ENCODE measurements around the gene KIAA0513.

KIAA0513 gene

DNA sequence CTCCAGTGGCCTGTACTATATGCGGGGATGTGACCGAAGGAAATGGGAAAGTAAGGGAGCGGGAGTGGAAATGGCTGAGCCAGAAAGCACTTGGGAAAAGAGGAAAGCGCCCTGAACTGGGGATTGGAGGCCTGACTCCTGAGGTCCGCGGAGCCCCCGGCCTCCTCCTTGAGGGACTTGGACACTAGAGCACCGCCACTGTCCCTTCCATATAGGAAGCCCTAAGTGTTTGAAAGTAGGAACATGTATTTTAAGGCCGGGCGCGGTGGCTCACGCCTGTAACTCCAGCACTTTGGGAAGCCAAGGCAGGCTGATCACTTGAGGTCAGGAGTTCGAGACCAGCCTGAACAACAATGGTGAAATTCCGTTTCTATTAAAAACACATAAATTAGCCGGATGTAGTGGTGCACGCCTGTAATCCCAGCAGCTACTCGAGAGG is 15.7 kb upstream of the KIAA0513 start:
- H3K4me3 Mint-ChIP-seq: peak overlapping the region; percentile 98
- peaks cover 54% of the 10 kb centered on the region for H3K4me1 Mint-ChIP-seq (ENCODE audit: low read depth)
- no peaks in the 10 kb centered on the region for H3K27me3 Mint-ChIP-seq
- no peaks in the 10 kb centered on the region for H3K9me3 Mint-ChIP-seq
- H3K36me3 Mint-ChIP-seq (ENCODE audit: low read depth): peaks cover 3% of the 10 kb centered on the region
- H3K27ac Mint-ChIP-seq: peak overlapping the region; percentile 98

DNA sequence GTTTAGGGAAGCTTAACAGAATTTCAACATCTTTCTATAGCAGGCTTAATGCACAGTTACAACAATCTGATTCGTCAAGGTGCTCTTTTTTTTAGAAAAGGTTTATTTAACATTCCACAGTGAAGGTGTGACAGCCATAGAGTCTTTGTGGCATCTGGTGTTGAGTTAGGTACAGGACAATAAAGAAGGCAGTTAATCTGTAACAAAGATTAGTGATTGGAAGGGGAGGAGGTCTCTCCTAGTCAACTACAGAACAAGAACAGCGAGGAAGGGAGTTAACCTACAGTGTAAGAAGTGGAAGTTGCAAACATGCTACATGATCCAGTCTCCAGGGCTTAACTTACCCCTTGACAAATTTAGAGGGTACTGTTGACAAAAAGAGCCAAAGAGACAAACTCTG is 13.3 kb upstream of the KIAA0513 start:
- Mint-ChIP-seq H3K27ac (no peak overlapping the region), H3K36me3 (ENCODE audit: low read depth) (peaks cover 3% of the 10 kb centered on the region), H3K4me1 (ENCODE audit: low read depth) (peaks cover 50% of the 10 kb centered on the region), H3K27me3 (no peaks in the 10 kb centered on the region), H3K4me3 (no peak overlapping the region), H3K9me3 (no peaks in the 10 kb centered on the region)

DNA sequence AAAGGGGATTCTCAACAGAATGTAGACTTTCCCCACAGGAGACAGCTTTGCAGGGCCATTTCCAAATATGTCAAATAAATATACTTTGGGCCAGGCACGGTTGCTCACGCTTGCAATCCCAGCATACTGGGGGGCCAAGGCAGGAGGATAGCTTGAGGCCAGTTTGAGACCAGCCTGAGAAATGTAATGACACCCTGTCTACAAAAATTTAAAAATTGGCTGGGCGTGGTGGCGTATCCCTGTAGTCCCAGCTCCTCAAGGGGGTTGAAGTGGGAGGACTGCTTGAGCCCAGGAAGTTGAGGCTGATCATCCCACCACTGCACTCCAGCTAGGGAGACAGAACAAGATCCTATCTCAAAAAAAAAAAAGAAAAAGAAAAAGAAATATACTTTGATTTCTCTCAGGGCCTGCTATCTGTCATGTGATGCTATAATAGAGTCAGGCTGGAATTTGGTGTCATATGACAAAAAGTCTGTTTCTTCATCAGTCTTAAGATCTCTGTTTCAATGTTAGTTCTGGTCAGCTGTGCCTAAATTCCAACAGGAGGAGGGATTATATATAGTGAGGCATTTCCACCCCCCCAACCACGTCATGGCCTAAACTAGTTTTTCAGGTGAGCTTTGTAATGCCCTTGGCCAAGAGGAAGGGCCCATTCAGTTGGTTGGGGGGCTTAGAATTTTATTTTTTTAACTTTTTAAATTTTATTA is 12.0 kb upstream of the KIAA0513 start:
- Mint-ChIP-seq H3K27me3 (no peaks in the 10 kb centered on the region), H3K9me3 (no peaks in the 10 kb centered on the region), H3K4me1 (ENCODE audit: low read depth) (peaks cover 39% of the 10 kb centered on the region), H3K4me3 (no peak overlapping the region), H3K27ac (no peak overlapping the region), H3K36me3 (ENCODE audit: low read depth) (peaks cover 3% of the 10 kb centered on the region)

DNA sequence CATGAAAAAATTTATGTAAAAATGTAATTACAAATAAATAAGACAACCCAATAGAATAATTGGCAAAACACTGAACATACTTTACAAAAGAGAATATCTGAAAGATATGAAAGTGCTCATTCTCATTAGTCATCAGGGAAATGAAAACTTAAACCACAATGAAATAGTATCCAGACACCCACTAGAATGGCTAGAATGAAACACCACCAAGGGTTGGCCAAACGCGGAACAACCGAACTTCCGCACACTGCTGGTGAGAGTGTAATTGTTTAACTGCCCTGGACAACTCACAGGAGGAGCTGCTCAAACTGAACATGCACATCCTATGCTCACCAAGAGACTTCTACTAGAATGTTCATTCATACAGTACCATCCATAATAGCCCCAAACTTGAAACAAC is 10.4 kb upstream of the KIAA0513 start:
- no peaks in the 10 kb centered on the region for H3K27me3 Mint-ChIP-seq
- H3K4me3 Mint-ChIP-seq: no peak overlapping the region
- no peaks in the 10 kb centered on the region for H3K36me3 Mint-ChIP-seq (ENCODE audit: low read depth)
- H3K27ac Mint-ChIP-seq: peak overlapping the region; percentile 5
- H3K9me3 Mint-ChIP-seq: no peaks in the 10 kb centered on the region
- H3K4me1 Mint-ChIP-seq (ENCODE audit: low read depth): peaks cover 28% of the 10 kb centered on the region

DNA sequence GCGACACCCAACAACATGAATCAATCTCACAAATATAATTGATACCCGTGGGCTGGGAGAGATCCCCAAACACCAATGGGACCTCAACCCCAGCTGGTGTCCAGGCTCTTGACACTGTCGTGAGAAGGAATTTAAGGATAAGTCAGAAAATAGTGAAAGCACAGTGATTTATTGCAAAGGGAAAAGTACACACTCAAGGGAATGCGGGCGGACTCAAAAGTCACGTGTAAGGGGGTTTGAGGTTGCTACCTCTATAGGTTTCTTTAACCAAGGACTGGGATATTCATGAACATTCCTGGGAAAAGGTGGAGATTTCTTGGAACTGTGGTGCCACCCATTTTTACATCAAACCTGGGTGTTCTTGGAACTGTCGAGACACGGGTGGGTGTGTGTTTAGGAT is 10.0 kb upstream of the KIAA0513 start:
- Mint-ChIP-seq H3K4me1 (ENCODE audit: low read depth) (peaks cover 25% of the 10 kb centered on the region), H3K27me3 (no peaks in the 10 kb centered on the region), H3K36me3 (ENCODE audit: low read depth) (no peaks in the 10 kb centered on the region), H3K4me3 (no peak overlapping the region), H3K9me3 (no peaks in the 10 kb centered on the region), H3K27ac (no peak overlapping the region)

DNA sequence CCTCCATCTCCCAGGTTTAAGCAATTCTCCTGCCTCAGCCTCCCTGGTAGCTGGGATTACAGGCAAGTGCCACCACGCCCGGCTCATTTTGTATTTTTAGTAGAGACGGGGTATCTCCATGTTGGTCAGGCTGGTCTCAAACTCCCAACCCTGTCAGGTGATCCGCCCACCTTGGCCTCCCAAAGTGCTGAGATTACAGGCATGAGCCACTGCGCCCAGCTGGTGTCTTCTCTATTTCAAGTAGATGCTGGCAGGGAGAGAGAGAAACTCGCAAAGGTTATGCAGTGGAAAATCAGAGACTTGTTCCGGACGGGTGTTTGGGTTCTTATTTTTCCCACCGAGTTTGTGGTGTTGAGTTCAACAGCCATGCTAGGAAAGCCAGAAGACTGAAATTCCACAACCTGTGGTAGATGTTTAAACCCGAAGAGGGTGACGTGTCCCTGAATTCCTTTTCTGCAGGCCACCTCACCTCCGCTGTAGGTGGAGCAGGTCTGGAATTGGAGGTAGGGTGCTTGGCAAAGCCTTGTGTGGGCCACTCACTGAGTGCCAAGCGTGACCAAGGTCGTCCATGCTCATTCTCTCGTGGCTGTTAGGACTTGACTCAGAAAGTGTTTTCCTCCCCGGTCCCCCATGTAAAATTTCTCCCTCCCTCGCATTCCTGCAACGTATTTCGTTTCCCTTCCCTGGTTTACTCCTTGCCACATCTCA is 8.9 kb upstream of the KIAA0513 start:
- Mint-ChIP-seq H3K4me1 (ENCODE audit: low read depth) (peaks cover 25% of the 10 kb centered on the region), H3K4me3 (no peak overlapping the region), H3K9me3 (no peaks in the 10 kb centered on the region), H3K27me3 (no peaks in the 10 kb centered on the region), H3K27ac (no peak overlapping the region), H3K36me3 (ENCODE audit: low read depth) (no peaks in the 10 kb centered on the region)

DNA sequence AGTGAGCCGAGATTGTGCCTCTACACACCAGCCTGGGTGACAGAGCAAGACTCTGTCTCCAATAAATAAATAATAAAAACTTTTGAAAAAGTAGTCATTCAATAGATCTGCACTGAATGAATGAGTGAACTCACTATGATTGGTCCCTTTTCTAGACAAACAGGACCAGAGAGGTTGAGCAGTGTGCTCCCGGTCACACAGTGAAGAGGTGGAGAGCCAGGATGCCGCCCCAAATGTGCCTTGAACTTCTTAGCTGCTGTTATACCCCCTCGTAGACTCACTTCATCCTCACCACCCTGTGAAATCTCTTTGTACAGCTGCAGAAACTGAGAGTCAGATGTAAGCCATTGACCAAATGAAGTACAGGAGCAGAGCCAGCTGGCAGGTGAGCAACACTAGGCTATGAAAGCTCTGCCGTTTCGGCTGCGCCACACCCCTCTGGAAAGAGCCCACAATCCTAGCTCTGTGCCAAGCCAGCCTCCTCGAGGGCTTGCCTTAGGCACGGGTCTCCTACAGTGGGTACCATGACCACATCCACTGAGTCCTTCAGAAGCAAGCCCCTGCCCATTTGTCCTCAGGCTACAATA is 7.8 kb upstream of the KIAA0513 start:
- Mint-ChIP-seq H3K27me3 (no peaks in the 10 kb centered on the region), H3K4me1 (ENCODE audit: low read depth) (peaks cover 25% of the 10 kb centered on the region), H3K27ac (no peak overlapping the region), H3K36me3 (ENCODE audit: low read depth) (no peaks in the 10 kb centered on the region), H3K9me3 (no peaks in the 10 kb centered on the region), H3K4me3 (no peak overlapping the region)

DNA sequence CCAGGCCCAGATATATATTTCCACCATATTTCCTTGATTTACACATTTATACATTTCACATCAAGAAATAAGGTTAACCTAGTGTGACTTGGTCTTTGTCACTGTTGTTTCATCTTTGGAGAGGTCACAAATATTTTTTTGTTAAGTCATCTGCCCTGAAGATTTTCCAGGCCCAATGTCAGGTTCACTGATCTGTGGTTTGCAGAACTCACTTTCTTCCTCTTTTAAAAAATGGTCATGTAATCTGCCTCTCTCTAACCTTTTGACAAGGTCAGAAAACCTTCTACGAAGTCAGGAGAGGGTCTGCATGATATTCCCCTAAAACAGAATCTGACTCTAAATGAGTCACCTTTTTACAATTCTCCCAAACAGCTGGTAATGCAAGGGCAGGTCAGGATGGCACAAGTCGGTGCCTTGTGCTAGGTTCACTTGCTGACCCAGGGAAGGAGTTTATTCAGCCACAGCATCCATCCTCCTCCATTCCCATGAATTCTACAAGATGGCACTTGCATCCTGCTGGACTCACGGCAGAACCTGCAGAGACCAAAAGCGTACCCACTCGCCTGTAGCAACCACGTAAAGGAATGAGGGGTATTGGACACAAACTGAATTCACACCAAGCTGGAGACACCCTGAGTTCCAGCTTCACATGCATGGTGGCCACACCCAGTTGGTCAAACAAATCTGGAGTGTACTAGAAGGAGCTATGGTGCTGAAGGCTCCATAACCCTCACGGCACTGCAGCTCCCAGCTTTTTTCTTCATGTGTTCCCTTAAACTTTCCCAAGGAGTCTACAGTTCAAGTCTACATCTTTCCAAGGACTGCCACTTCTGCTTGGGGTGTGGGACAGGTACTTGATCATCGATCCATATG is 1.6 kb upstream of the KIAA0513 start:
- Mint-ChIP-seq H3K4me1 (ENCODE audit: low read depth) (peaks cover 43% of the 10 kb centered on the region), H3K27me3 (no peaks in the 10 kb centered on the region), H3K27ac (no peak overlapping the region), H3K4me3 (peak overlapping the region; percentile 88), H3K9me3 (no peaks in the 10 kb centered on the region), H3K36me3 (ENCODE audit: low read depth) (no peaks in the 10 kb centered on the region)

DNA sequence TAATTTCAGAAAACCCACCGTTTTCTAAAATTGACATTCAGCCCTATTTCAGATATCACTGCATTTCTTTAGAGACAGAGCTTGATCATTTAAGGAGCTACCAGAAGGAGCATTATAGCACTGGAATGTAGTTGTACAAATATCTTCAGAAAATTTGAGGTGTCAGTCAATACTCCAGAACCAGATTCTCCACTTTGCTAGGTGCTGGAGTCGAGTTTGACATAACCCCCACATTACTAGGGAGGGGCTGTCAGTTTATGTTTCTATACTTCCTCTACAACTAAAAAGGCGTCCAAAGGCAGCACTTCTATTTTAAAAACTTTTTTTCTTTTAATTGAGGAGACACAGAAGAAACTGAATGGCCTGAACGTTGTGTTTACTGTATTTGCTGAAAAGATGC is 892 bp upstream of the KIAA0513 start:
- Mint-ChIP-seq H3K27ac (peak overlapping the region; percentile 55), H3K4me3 (peak overlapping the region; percentile 88), H3K36me3 (ENCODE audit: low read depth) (peaks cover 3% of the 10 kb centered on the region), H3K27me3 (no peaks in the 10 kb centered on the region), H3K9me3 (no peaks in the 10 kb centered on the region), H3K4me1 (ENCODE audit: low read depth) (peaks cover 46% of the 10 kb centered on the region)

DNA sequence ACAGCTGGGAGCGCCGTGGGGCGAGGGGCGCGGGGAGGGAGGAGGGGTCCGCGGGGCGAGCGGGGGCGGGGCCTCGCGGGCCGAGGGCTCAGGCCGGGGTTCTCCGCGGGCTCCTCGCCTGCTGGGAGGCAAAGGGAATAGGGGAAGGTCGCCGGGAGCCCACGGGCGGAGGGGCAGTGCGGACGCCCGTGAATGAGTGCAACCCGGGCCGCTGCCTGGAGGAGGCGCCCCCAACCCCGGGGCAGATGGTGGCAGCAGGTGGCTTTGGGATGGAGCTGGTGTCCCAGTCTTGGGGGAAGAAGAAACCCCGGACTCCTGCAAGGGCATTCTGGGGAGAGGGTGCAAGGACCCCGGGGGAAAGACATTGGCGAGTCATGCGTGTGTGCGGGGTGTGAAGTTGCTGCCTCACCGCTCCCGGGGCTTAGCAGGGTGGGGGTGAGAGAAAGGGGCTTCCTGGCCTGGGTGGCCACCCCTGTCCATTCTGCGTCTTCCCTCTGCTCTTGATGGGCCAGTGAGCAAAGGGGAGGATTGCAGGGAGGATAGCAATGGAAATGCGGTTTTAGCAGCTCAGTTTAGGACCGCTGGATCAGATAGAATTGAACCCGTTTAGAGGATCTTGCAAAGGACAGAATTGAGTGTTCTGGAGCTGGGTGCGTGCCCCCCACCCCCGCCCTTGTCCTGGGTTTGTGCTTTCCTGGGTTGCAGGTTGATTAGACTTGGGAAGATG is 526 bp downstream of the KIAA0513 start:
- Mint-ChIP-seq H3K4me1 (ENCODE audit: low read depth) (peaks cover 47% of the 10 kb centered on the region), H3K27me3 (no peaks in the 10 kb centered on the region), H3K27ac (peak overlapping the region; percentile 94), H3K9me3 (no peaks in the 10 kb centered on the region), H3K4me3 (peak overlapping the region; percentile 82), H3K36me3 (ENCODE audit: low read depth) (peaks cover 4% of the 10 kb centered on the region)

DNA sequence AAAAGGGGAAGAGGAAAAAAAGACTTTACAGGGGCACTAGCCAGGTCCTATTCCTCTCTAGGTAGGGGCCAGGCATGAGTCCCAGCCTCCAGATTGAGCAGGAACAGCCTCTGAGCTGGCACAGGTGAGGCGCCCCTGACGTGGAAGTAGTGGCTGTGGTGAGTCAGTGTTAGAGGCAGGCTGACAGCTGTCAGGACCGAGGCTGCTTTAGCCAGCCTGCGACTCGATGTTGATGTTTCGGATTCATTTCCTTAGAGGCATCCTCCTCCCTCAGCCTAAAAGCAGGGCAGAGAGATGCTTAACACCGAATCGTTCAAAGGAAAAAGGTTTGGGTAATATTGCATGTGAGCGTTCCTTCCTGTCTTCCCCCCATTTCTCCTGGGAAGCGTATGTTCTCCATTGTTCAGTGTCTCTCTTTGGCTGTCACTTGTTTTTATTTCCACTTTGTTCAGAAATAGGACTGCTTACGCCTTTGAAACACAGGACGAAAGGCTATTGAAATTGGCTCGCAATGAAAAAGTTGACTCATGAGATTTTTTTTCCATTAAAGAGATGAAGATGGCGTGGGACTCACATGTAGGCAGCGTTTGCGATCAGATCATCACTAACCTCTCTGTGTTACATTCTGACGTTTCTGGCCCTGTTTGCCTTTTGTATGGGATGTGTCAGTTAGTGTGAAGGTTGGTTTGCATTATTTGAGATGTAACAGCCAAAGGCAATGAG is 1.3 kb downstream of the KIAA0513 start:
- peak overlapping the region; percentile 82 for H3K4me3 Mint-ChIP-seq

DNA sequence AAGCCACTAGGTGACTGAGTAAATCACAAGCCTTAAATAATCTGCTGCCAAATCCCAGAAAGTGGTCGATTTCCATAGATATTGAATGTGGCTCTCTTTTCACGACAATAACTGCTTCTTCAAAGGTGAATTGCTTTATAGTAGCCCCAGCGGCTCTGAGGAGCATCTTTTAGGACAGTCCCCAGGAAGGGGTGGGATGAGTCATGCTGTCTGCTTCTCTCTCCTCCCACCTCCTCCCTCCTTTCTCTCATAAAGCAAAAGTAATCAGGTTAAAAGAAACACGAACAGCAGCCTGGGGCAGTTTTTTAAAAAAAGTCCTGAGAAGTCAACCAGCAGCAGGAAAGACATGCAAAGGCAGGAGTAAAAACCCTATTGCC is 1.8 kb downstream of the KIAA0513 start:
- H3K36me3 Mint-ChIP-seq (ENCODE audit: low read depth): peaks cover 4% of the 10 kb centered on the region
- H3K27ac Mint-ChIP-seq: peak overlapping the region; percentile 94
- H3K4me3 Mint-ChIP-seq: peak overlapping the region; percentile 82
- H3K9me3 Mint-ChIP-seq: no peaks in the 10 kb centered on the region
- no peaks in the 10 kb centered on the region for H3K27me3 Mint-ChIP-seq
- peaks cover 47% of the 10 kb centered on the region for H3K4me1 Mint-ChIP-seq (ENCODE audit: low read depth)

More for the DNA sequence above, 1.3 kb downstream of the KIAA0513 start:
- Mint-ChIP-seq H3K9me3 (no peaks in the 10 kb centered on the region), H3K27me3 (no peaks in the 10 kb centered on the region), H3K27ac (peak overlapping the region; percentile 94), H3K4me1 (ENCODE audit: low read depth) (peaks cover 47% of the 10 kb centered on the region), H3K36me3 (ENCODE audit: low read depth) (peaks cover 4% of the 10 kb centered on the region)

DNA sequence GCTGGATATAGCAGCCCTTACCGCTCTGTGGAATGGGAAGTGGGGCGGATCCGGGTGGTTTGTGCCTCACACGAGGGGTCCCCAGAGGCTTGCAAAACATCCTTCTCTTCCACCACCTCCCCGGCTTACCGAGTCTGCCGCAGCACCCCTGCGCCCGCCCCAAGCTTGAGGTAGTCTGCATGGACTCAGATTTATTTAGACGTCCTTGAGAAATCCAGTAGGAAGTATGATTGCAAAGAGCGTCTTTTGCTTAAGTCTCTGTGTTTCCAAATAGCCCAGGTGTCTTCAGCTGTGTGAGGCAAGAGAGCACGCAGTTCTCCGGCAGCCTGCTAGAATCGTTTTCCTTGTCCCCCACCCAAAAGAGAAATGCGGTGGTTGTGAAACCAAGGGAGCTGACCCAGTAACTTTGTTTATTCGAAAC is 2.4 kb downstream of the KIAA0513 start:
- Mint-ChIP-seq H3K36me3 (ENCODE audit: low read depth) (peaks cover 4% of the 10 kb centered on the region), H3K4me1 (ENCODE audit: low read depth) (peaks cover 47% of the 10 kb centered on the region), H3K9me3 (no peaks in the 10 kb centered on the region), H3K27me3 (no peaks in the 10 kb centered on the region), H3K4me3 (no peak overlapping the region), H3K27ac (no peak overlapping the region)

DNA sequence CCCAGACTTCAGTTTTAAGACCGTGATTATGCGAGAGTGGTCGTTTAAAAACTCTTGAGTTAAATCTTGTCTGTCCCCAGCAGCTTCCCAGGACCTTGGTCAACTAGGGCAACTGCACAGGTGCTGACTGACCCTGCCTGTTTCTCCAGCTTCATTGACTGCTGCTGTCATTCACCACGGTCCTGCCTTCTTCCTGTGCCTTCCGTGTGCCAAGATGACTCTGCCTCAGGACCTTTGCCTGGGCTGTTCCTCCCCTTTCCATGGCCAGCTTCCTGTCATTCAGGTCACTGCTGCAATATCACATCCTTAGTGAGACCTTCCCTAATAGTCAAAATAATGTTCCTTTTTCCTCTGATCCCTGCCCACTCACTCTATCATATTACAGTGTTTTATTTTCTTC is 3.9 kb downstream of the KIAA0513 start:
- peak overlapping the region; percentile 9 for H3K27ac Mint-ChIP-seq
- H3K27me3 Mint-ChIP-seq: no peaks in the 10 kb centered on the region
- peaks cover 44% of the 10 kb centered on the region for H3K4me1 Mint-ChIP-seq (ENCODE audit: low read depth)
- H3K36me3 Mint-ChIP-seq (ENCODE audit: low read depth): peaks cover 9% of the 10 kb centered on the region
- H3K9me3 Mint-ChIP-seq: no peaks in the 10 kb centered on the region
- no peak overlapping the region for H3K4me3 Mint-ChIP-seq

Measured in stimulated activated naive CD8-positive, alpha-beta T cell treated with anti-CD3 and anti-CD28 coated beads, Interleukin-15, Interleukin-2, amounts not matched to agents 100 ng/mL and 50 ng/mL, for 24 hours (primary cell).